GM12878 (cell line): Measurements from ENCODE around the gene EYA2. TPM values are rescaled to one million over a fixed set of nuclear protein-coding genes. Genes with fewer than 3 reads are reported as not detected.

Experiments
- ATAC-seq: fragments of 200-7000 bp; cut with Tn5 transposase; 3 replicates; pipeline ENCODE4 v1.9.1; 2020; ENCODE audit warnings: mild to moderate bottlenecking, moderate library complexity
- BruUV-seq: library from RNA; stranded (reverse); fragments of 400-500 nt; replicated peaks from 2 replicates; lab custom pipeline; 2021; lab: Mats Ljungman, UMichigan
- CTCF ChIA-PET: fragments of 300-600 bp; sonication (Branson Sonifier 250); formaldehyde crosslinking; extraction: SDS; loops from one replicate; lab custom pipeline; 2021; ENCODE audit warnings: inconsistent platforms; lab: Yijun Ruan, JAX
- POLR2A ChIA-PET: fragments of 350-600 bp; formaldehyde crosslinking; extraction: SDS; loops from one replicate; lab custom pipeline; 2021; ENCODE audit warnings: inconsistent platforms; lab: Charles Lee
- RAD21 ChIA-PET: fragments of 300-600 bp; sonication (Branson Sonifier 250); formaldehyde crosslinking; loops from one replicate; lab custom pipeline; 2023; ENCODE audit warnings: antibody characterized with exemption; ENCODE audit not compliant: unreplicated experiment; lab: Charles Lee
- SMC1A ChIA-PET: fragments of 300-600 bp; sonication (Branson Sonifier 250); formaldehyde crosslinking; loops from one replicate; lab custom pipeline; 2023; ENCODE audit not compliant: unreplicated experiment, uncharacterized antibody; lab: Charles Lee
- DNase-seq: peaks from one replicate; pipeline ENCODE4 v3.0.0-alpha.2; 2011; ENCODE audit warnings: low read depth, low spot score
- FAIRE-seq: peaks from 3 replicates; lab custom pipeline; 2011; peaks lifted over from hg19 to GRCh38; lab: Jason Lieb, UNC
- H2AFZ ChIP-seq: 2 replicates; pipeline ENCODE4 v1.6.0; 2011; ENCODE audit warnings: low read depth, low read length, control low read depth; ENCODE audit not compliant: control insufficient read depth
- H3K27ac ChIP-seq: 2 replicates; pipeline ENCODE4 v1.5.1; 2011; ENCODE audit warnings: control low read depth; ENCODE audit not compliant: control insufficient read depth, insufficient read depth
- H3K27me3 ChIP-seq, 2 experiments: replicated peaks in 1 of 2; 2 replicates each; pipeline versions ENCODE4 v1.6.0 to v1.6.1; 2011; ENCODE audit warnings: low read length in 1 of 2; ENCODE audit not compliant: control insufficient read depth in 2 of 2, insufficient read depth in 2 of 2
- H3K36me3 ChIP-seq, 2 experiments: 2 replicates each; pipeline ENCODE4 v1.5.1; 2011; ENCODE audit warnings: low read length in 1 of 2; ENCODE audit not compliant: control insufficient read depth in 2 of 2, insufficient read depth in 2 of 2
- H3K4me1 ChIP-seq: 2 replicates; pipeline ENCODE4 v1.6.1; 2011; ENCODE audit warnings: mild to moderate bottlenecking, low read length, moderate library complexity, mixed read lengths; ENCODE audit not compliant: control insufficient read depth, insufficient read depth
- H3K4me2 ChIP-seq: 2 replicates; pipeline ENCODE4 v1.6.0; 2011; ENCODE audit warnings: control low read depth; ENCODE audit not compliant: control insufficient read depth, insufficient read depth
- H3K4me3 ChIP-seq: fragments of 200-600 bp; sonication (generic); 2 replicates; pipeline ENCODE4 v1.5.1; 2016
- H3K79me2 ChIP-seq: 2 replicates; pipeline ENCODE4 v1.6.0; 2011; ENCODE audit warnings: low read length; ENCODE audit not compliant: control insufficient read depth, insufficient read depth
- H3K9ac ChIP-seq: 2 replicates; pipeline ENCODE4 v1.8.0; 2011; ENCODE audit warnings: low read length, control low read depth, mixed read lengths; ENCODE audit not compliant: control insufficient read depth, insufficient read depth
- H3K9me3 ChIP-seq: replicated peaks from 3 replicates; pipeline ENCODE4 v1.5.1; 2011; ENCODE audit warnings: mild to moderate bottlenecking, low read length; ENCODE audit not compliant: control insufficient read depth, insufficient read depth
- H4K20me1 ChIP-seq: 2 replicates; pipeline ENCODE4 v1.6.0; 2011; ENCODE audit not compliant: control insufficient read depth, insufficient read depth
- CHD4 ChIP-seq: fragments of 200-600 bp; sonication (generic); IDR thresholded peaks from 2 replicates; pipeline ENCODE4 v1.6.1; 2016; ENCODE audit warnings: mild to moderate bottlenecking
- CREM ChIP-seq: IDR thresholded peaks from 2 replicates; pipeline ENCODE4 v1.6.1; 2014; ENCODE audit warnings: antibody characterized with exemption, low read depth
- DPF2 ChIP-seq: fragments of 450-650 bp; IDR thresholded peaks from 2 replicates; pipeline ENCODE4 v1.6.1; 2017; ENCODE audit warnings: mild to moderate bottlenecking
- EGR1 ChIP-seq, 2 experiments: IDR thresholded peaks; 1 replicate in 1 of 2; 2 replicates in 1 of 2; pipeline ENCODE4 v1.6.1; 2011 to 2012; ENCODE audit warnings: low read depth in 2 of 2, low read length in 2 of 2, borderline replicate concordance in 1 of 2, mild to moderate bottlenecking in 1 of 2, moderate library complexity in 1 of 2
- ESRRA ChIP-seq: IDR thresholded peaks from 2 replicates; pipeline ENCODE4 v1.6.1; 2012; ENCODE audit warnings: mild to moderate bottlenecking, low read length, improper control_type of control experiment
- ETV6 ChIP-seq, 2 experiments: fragments of 450-650 bp in 1 of 2; IDR thresholded peaks in 1 of 2; conservative IDR thresholded peaks in 1 of 2; 2 replicates each; pipeline ENCODE4 v1.6.1; 2014; ENCODE audit warnings: antibody characterized with exemption in 1 of 2, borderline replicate concordance in 1 of 2, low read depth in 1 of 2, mild to moderate bottlenecking in 1 of 2, moderate library complexity in 1 of 2
- FOXK2 ChIP-seq: fragments of 450-650 bp; IDR thresholded peaks from 2 replicates; pipeline ENCODE4 v1.6.1; 2017; ENCODE audit warnings: mild to moderate bottlenecking, moderate library complexity
- FOXM1 ChIP-seq: IDR thresholded peaks from 2 replicates; pipeline ENCODE4 v1.6.1; 2012; ENCODE audit warnings: low read depth, mild to moderate bottlenecking, inconsistent platforms, low read length, moderate library complexity
- GATAD2B ChIP-seq: fragments of 450-650 bp; conservative IDR thresholded peaks from 2 replicates; pipeline ENCODE4 v1.6.1; 2017; ENCODE audit warnings: low read depth, mild to moderate bottlenecking, moderate library complexity
- MEF2A ChIP-seq: IDR thresholded peaks from 2 replicates; pipeline ENCODE4 v1.6.1; 2011; ENCODE audit warnings: low read depth, mild to moderate bottlenecking, low read length, moderate library complexity; ENCODE audit not compliant: insufficient read depth
- NFXL1 ChIP-seq: fragments of 450-650 bp; IDR thresholded peaks from 2 replicates; pipeline ENCODE4 v1.6.1; 2017; ENCODE audit warnings: antibody characterized with exemption, mild to moderate bottlenecking, borderline replicate concordance
- POLR2A ChIP-seq: IDR thresholded peaks from 2 replicates; pipeline ENCODE4 v1.6.1; 2011; ENCODE audit warnings: low read depth, mild to moderate bottlenecking, low read length
- RELA ChIP-seq: fragments of 450-650 bp; IDR thresholded peaks from 2 replicates; pipeline ENCODE4 v1.8.0; 2014; ENCODE audit warnings: borderline replicate concordance; ENCODE audit not compliant: partially characterized antibody
- RFX5 ChIP-seq: IDR thresholded peaks from 2 replicates; pipeline ENCODE4 v1.6.1; 2011; ENCODE audit warnings: low read depth, low read length, improper control_type of control experiment
- SIN3A ChIP-seq: IDR thresholded peaks from 2 replicates; pipeline ENCODE4 v1.6.1; 2012; ENCODE audit warnings: low read depth, low read length, improper control_type of control experiment
- SMC3 ChIP-seq: IDR thresholded peaks from 2 replicates; pipeline ENCODE4 v1.6.1; 2011; ENCODE audit warnings: low read length, improper control_type of control experiment, borderline replicate concordance
- TCF12 ChIP-seq: IDR thresholded peaks from 2 replicates; pipeline ENCODE4 v1.6.1; 2011; ENCODE audit warnings: low read depth, mild to moderate bottlenecking, low read length
- TCF7 ChIP-seq: IDR thresholded peaks from 2 replicates; pipeline ENCODE4 v1.6.1; 2014; ENCODE audit warnings: antibody characterized with exemption, borderline replicate concordance
- ZNF24 ChIP-seq: fragments of 450-650 bp; IDR thresholded peaks from 2 replicates; pipeline ENCODE4 v1.6.1; 2017; ENCODE audit warnings: antibody characterized with exemption, mild to moderate bottlenecking
- WGBS: methylation state at CpG from one replicate; pipeline ENCODE4 v1.1.6; 2016; ENCODE audit warnings: low lambda C conversion rate; ENCODE audit not compliant: insufficient replicate concordance, insufficient coverage; ENCODE audit errors: missing lambda C conversion rate; 5-methylcytosine and 5-hydroxymethylcytosine counted together
- in situ Hi-C: fragments of 300-500 bp; cut with MboI; formaldehyde crosslinking; loops from 9 replicates; pipeline ENCODE4 v1.14.3; 2018; ENCODE audit warnings: mixed read lengths
- intact Hi-C: fragments of 100-400 bp; cut with micrococcal nuclease; formaldehyde crosslinking; loops from one replicate; pipeline ENCODE4 v1.14.2; 2022; ENCODE audit not compliant: unreplicated experiment
- polyA plus RNA-seq, 11 experiments: library from polyadenylated mRNA; depleted of rRNA in 4 of 11; unstranded in 6 of 11; stranded (reverse) in 5 of 11; fragments of >200 nt; fragmentation: Nextera tagmentation in 4 of 11; fragmentation: Illumina TruSeq in 1 of 11; extraction: Ambion mirVana in 4 of 11; extraction: Trizol in 1 of 11; gene quantifications; 1 replicate in 1 of 11; 2 replicates in 10 of 11; pipeline versions ENCODE4 v1.2.1 to v1.2.3, GENCODE V29; 2011 to 2016; ENCODE audit warnings: inconsistent platforms in 2 of 11, missing spikeins in 2 of 11, low read depth in 1 of 11
- total RNA-seq, 4 experiments: library from RNA; depleted of rRNA in 3 of 4; stranded (reverse); fragments of >200 nt in 3 of 4; fragmentation: Illumina TruSeq in 1 of 4; extraction: Trizol in 1 of 4; gene quantifications; 2 replicates each; pipeline versions ENCODE4 v1.2.1 to v1.2.3, GENCODE V29; 2013 to 2021
- TF ChIP-seq, protein P1 (sequence below): fragments of 450-650 bp; IDR thresholded peaks from 2 replicates; pipeline ENCODE4 v1.6.1; 2017; ENCODE audit warnings: mild to moderate bottlenecking, moderate library complexity

EYA2 gene
- total and polyA plus RNA-seq, 10 of the 15 experiments (the other 5 are each of a cell fraction or from before 2014, with no cell fraction given), result 0.20 TPM; not detected in 9

DNA sequence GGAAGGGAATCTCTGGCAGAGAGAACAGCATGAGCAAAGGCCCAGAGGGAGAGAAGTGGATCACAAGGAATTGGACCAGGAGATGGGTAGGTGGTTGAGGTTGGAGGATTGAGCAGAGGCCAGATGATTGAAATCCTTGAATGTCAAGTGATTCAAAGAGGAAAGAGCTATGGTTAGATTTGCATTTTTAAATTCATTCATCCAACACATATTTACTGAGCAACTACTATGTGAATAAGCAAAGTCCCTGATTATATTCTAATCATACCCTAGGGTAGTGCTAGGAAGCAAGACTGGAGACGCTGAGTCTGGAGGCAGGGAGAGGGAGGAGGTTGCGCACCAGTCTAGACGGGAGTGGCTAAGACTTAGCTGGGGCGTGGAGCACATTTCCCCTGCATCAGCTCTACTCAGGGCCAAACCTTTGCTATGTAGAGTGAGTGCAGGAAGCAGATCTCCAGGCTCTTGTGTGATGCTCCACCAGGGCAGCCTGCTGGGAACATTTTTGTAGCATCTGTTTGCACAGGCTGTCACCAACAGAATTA lies 40.2 kb downstream of the EYA2 start:
- no peaks in the 10 kb centered on the region for H3K4me1 ChIP-seq
- H2AFZ ChIP-seq, result no peak overlapping the region
- no peak for ATAC-seq
- ChIA-PET SMC1A (no interaction called here), RAD21 (no interaction called here), POLR2A (no interaction called here), CTCF (no interaction called here)
- no TSS peak for BruUV-seq
- H3K4me3 ChIP-seq, result no peak overlapping the region
- WGBS, result 70% methylated on average over 4 of the region's 4 CpGs
- no peaks in the 10 kb centered on the region for H3K79me2 ChIP-seq
- H3K27me3 ChIP-seq, result no peaks in the 10 kb centered on the region; a peak in 1 of 4 replicates
- TF ChIP-seq POLR2A (no peak), ZNF24 (no peak), ESRRA (no peak), TCF7 (no peak), TCF12 (no peak), CHD4 (no peak), GATAD2B (no peak), DPF2 (no peak), FOXK2 (no peak), ETV6 (conservative IDR thresholded peaks at IDR 0.05 in 1 of 2, IDR thresholded peaks at IDR 0.05 in 1 of 2; ENCODE audit: borderline replicate concordance in 1 of 2, low read depth in 1 of 2) (no peak), CREM (no peak), EGR1 (IDR thresholded peaks at IDR 0.05; ENCODE audit: borderline replicate concordance in 1 of 2, low read depth in 2 of 2, low read length in 2 of 2) (no peak), MEF2A (no peak), FOXM1 (no peak), RFX5 (no peak), SMC3 (no peak), SIN3A (no peak), NFXL1 (no peak), RELA (no peak)
- TF ChIP-seq, protein P1, sequence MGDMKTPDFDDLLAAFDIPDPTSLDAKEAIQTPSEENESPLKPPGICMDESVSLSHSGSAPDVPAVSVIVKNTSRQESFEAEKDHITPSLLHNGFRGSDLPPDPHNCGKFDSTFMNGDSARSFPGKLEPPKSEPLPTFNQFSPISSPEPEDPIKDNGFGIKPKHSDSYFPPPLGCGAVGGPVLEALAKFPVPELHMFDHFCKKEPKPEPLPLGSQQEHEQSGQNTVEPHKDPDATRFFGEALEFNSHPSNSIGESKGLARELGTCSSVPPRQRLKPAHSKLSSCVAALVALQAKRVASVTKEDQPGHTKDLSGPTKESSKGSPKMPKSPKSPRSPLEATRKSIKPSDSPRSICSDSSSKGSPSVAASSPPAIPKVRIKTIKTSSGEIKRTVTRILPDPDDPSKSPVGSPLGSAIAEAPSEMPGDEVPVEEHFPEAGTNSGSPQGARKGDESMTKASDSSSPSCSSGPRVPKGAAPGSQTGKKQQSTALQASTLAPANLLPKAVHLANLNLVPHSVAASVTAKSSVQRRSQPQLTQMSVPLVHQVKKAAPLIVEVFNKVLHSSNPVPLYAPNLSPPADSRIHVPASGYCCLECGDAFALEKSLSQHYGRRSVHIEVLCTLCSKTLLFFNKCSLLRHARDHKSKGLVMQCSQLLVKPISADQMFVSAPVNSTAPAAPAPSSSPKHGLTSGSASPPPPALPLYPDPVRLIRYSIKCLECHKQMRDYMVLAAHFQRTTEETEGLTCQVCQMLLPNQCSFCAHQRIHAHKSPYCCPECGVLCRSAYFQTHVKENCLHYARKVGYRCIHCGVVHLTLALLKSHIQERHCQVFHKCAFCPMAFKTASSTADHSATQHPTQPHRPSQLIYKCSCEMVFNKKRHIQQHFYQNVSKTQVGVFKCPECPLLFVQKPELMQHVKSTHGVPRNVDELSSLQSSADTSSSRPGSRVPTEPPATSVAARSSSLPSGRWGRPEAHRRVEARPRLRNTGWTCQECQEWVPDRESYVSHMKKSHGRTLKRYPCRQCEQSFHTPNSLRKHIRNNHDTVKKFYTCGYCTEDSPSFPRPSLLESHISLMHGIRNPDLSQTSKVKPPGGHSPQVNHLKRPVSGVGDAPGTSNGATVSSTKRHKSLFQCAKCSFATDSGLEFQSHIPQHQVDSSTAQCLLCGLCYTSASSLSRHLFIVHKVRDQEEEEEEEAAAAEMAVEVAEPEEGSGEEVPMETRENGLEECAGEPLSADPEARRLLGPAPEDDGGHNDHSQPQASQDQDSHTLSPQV, result no peak
- DNase-seq, result no peak
- no peak overlapping the region for H3K27ac ChIP-seq
- no peak for FAIRE-seq
- no peaks in the 10 kb centered on the region for H3K36me3 ChIP-seq
- intact Hi-C loops, result no loop called here
- no peaks in the 10 kb centered on the region for H3K9me3 ChIP-seq
- in situ Hi-C loops, result no loop called here
- H3K9ac ChIP-seq, result no peak overlapping the region
- H4K20me1 ChIP-seq, result no peaks in the 10 kb centered on the region
- no peak overlapping the region for H3K4me2 ChIP-seq
